Dermis microvascular lymphatic vessel endothelial cell (primary cell): ENCODE data around the gene LRP1. TPM values are rescaled to one million over a fixed set of nuclear protein-coding genes. Genes with fewer than 3 reads are reported as not detected.

Source experiments
- DNase-seq, 2 donors: peaks; one replicate each; pipeline versions ENCODE4 v3.0.0 to v3.0.0-alpha.2; 2010; ENCODE audit warnings: low read depth in 2 of 2
- total RNA-seq: library from RNA; depleted of rRNA; stranded (reverse); fragments of >200 nt; gene quantifications from 2 replicates; pipeline ENCODE4 v1.2.1, GENCODE V29; 2014

LRP1 gene
- total RNA-seq, 1 donor from 2014 or later = 0.26 TPM

- DNase-seq = peak in 1 of 2 donors; percentile 18
Observed at GRCh38 chr12:57152639-57153038, 24.4 kb downstream of the LRP1 start.

- DNase-seq = no peak
Observed at GRCh38 chr12:57153415-57153997, 25.2 kb downstream of the LRP1 start.

GRCh38 chr12:57154076-57154475 lies 25.8 kb downstream of the LRP1 start:
- DNase-seq = no peak

- DNase-seq = no peak
Observed at GRCh38 chr12:57154804-57155434, 26.6 kb downstream of the LRP1 start.

DNA sequence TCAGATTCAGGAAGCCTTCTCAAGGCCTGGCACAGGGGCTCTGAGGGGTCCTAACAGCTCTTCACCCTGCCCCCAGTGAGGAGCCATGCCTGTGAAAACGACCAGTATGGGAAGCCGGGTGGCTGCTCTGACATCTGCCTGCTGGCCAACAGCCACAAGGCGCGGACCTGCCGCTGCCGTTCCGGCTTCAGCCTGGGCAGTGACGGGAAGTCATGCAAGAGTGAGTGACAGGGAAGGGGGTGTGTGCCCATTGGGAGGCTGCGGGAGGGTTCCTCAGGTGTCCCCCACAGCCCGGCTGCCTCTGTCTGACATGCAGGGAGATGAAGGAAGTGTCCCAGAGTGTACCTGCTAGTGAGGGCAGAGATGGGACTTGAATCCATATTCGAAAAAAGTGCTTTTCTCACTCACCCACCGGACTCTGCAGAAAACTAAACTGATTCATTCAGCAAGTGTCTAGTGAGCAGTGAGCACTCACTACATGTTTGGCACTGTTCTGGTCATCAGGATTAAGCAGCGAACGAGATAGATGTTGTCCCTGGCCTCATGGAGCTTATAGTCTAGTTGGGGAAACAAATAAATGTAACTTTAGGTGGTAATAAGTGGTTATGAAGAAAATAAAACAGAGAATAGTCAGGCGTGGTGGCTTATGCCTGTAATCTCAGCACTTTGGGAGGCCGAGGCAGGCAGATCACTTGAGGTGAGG lies 28.6 kb downstream of the LRP1 start:
- no peak for DNase-seq

- DNase-seq = no peak
Observed at GRCh38 chr12:57157588-57158173, 29.4 kb downstream of the LRP1 start.

GRCh38 chr12:57158186-57158585 lies 29.9 kb downstream of the LRP1 start:
- no peak for DNase-seq

DNA sequence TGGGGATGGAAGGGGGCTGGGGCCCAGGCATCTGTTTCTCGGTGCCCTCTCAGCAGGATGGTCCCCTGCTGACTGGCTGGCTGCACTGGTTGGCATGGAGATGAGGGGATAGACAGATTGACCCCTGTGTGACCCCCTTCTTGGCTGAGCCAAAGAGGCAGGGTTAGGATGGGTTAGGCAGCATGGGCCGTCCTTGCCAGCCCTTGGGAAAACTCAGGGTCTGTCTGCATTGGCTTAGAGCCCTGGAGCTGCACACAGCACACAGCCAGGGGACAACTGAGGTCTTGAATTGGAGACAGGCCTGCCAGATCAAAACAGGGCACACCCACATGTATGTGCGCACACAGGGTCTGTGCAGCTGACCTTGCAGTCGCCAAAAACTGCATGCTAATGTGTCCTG lies 30.4 kb downstream of the LRP1 start:
- DNase-seq = no peak

DNA sequence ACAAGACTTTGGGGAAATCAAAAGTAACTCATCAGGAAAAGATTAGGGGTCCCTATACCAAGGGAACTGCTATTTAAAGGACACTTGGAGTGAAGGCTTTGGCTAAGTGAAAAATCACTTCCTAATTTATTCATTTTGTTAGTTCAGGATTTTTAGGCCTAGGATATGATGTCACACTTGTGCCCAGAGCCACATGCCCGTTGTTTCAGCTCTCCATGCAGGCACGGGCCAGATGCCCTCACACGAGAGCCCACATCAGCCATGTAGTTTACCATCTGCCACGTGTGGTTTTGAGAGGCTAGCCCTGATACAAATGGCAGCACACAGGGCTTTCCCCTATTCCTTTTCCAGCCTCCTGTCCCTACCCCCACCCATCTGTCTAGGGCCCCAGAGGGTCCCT lies 31.0 kb downstream of the LRP1 start:
- DNase-seq = no peak

- DNase-seq = no peak
Observed at GRCh38 chr12:57160040-57160439, 31.8 kb downstream of the LRP1 start.

- DNase-seq = no peak
Observed at GRCh38 chr12:57160741-57161140, 32.5 kb downstream of the LRP1 start.

GRCh38 chr12:57161491-57161890 lies 33.2 kb downstream of the LRP1 start:
- no peak for DNase-seq

- DNase-seq = no peak
Observed at GRCh38 chr12:57162553-57163125, 34.4 kb downstream of the LRP1 start.

DNA sequence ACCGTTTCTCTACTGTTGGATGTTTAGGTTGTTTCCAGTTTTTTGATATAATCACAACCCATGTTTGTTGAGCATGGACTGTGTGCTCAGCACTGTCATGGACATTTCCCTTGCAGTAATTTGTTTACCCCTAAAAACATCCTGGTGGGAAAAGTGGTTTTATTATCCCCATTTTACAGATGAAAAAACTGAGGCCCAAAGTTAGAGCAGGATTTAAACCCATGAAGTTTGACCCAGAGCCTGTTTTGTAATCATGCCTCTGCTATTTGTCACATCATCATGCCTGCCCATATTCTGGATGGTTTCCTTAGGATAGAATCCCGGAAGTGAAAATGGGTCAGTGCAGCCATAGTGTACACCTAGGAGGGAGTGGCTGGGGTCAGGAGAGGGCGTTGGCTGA lies 36.2 kb downstream of the LRP1 start:
- DNase-seq = no peak

GRCh38 chr12:57164966-57165625 lies 36.8 kb downstream of the LRP1 start:
- no peak for DNase-seq

GRCh38 chr12:57165741-57166140 lies 37.5 kb downstream of the LRP1 start:
- DNase-seq = peak in 1 of 2 donors; percentile 5

GRCh38 chr12:57166971-57167371 lies 38.7 kb downstream of the LRP1 start:
- peak in 1 of 2 donors; percentile 55 for DNase-seq

GRCh38 chr12:57168058-57168457 lies 39.8 kb downstream of the LRP1 start:
- DNase-seq = no peak

DNA sequence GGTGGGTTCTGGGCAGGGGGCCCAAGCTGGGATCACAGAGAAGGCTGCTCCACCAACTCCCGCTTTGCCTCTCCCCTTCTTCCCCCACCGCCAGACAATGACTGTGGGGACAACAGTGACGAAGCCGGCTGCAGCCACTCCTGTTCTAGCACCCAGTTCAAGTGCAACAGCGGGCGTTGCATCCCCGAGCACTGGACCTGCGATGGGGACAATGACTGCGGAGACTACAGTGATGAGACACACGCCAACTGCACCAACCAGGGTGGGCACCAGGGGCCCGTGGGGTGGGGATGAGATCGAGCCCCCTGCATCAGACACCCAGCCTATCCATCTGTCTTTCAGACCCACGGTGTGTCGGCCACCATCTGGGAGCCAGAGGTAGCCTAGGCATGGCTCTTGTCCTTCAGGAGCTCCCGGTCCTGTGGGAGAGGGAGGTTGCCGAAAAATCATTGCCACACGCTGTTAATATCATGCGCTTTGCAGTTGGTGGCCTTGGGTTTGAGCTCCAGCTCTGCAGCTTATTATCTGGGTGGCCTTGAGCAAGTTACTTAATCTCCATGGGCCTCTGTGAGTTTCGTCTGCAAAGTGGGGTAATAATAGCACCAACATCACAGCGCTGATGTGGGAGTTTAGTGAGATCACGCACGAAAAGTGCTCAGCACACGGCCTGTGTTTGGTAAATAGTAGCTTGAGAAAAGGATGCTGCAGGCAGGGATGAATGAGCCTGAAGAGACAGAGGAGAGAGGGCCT lies 40.9 kb downstream of the LRP1 start:
- DNase-seq = no peak

DNA sequence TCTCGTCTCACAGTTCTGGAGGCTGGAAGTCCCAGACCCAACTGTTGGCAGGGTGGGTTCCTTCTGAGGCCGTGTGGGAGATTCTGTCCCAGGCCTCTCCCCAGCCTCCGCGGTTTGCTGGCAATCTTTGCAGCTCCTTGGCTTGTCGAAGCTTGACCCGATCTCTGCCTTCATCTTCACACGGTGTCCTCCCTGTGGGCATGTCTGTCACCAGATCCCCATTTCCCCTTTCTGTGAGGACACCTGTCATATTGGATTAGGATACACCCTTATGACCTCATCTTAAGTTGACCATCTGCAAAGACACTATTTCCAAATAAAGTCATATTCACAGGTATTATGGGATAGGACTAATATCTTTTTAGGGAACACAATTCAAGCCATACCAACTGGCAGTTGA lies 41.7 kb downstream of the LRP1 start:
- DNase-seq = no peak

GRCh38 chr12:57170408-57170807 lies 42.1 kb downstream of the LRP1 start:
- DNase-seq = no peak
